HCT116 (cell line): ENCODE data around the gene SOBP. TPM values are rescaled to one million over a fixed set of nuclear protein-coding genes. Genes with fewer than 3 reads are reported as not detected.

Source experiments
- ATAC-seq: fragments of 200-7000 bp; cut with Tn5 transposase; 2 replicates; pipeline ENCODE4 v1.9.1; 2020; ENCODE audit warnings: mild to moderate bottlenecking, moderate library complexity
- BruUV-seq: library from RNA; stranded (reverse); fragments of 400-500 nt; replicated peaks from 2 replicates; lab custom pipeline; 2021; lab: Mats Ljungman, UMichigan
- CTCF ChIA-PET: fragments of 300-600 bp; sonication (Branson Sonifier 250); formaldehyde crosslinking; loops from one replicate; lab custom pipeline; 2021; ENCODE audit warnings: antibody characterized with exemption; lab: Charles Lee
- POLR2A ChIA-PET: fragments of 300-600, 350-600 bp; sonication (Branson Sonifier 250); formaldehyde crosslinking; loops from one replicate; lab custom pipeline; 2021; ENCODE audit warnings: antibody characterized with exemption; lab: Charles Lee
- RAD21 ChIA-PET, 2 experiments: fragments of 300-600 bp; sonication (Branson Sonifier 250); formaldehyde crosslinking; loops; one replicate each; lab custom pipeline; 2023; ENCODE audit warnings: low total read pairs in 2 of 2; ENCODE audit not compliant: uncharacterized antibody in 2 of 2, unreplicated experiment in 2 of 2, low non-redundant PET in 1 of 2; lab: Charles Lee
- DNase-seq: peaks from one replicate; pipeline ENCODE4 v3.0.0-alpha.2; 2010; ENCODE audit warnings: low read depth, low spot score
- H2AFZ ChIP-seq: fragments of 200-600 bp; shearing (Covaris generic), sonication (generic); 2 replicates; pipeline ENCODE4 v1.6.1; 2017; ENCODE audit warnings: low read depth, mixed run types, mixed read lengths, antibody characterized with exemption, low read length; ENCODE audit not compliant: poor library complexity, severe bottlenecking
- H3K27ac ChIP-seq: 2 replicates; pipeline ENCODE4 v1.5.1; 2012; ENCODE audit warnings: low read depth, low read length
- H3K27me3 ChIP-seq: fragments of 200-600 bp; sonication (generic); 2 replicates; pipeline ENCODE4 v1.6.1; 2016; ENCODE audit warnings: mixed run types, low read length, mixed read lengths; ENCODE audit not compliant: insufficient read depth
- H3K36me3 ChIP-seq, 2 experiments: fragments of 200-500 bp in 1 of 2; fragments of 200-600 bp in 1 of 2; sonication (Bioruptor generic) in 1 of 2; sonication (generic) in 1 of 2; 2 replicates each; pipeline versions ENCODE4 v1.5.1 to v1.6.1; 2014 to 2016; ENCODE audit warnings: low read length in 2 of 2, inconsistent platforms in 1 of 2, mixed read lengths in 1 of 2, mixed run types in 1 of 2; ENCODE audit not compliant: insufficient read depth in 2 of 2, control insufficient read depth in 1 of 2
- H3K4me1 ChIP-seq, 2 experiments: fragments of 200-600 bp in 1 of 2; sonication (generic) in 1 of 2; 2 replicates each; pipeline versions ENCODE4 v1.5.1 to v1.6.1; 2012 to 2017; ENCODE audit warnings: low read length in 2 of 2, inconsistent platforms in 1 of 2, mild to moderate bottlenecking in 1 of 2, mixed read lengths in 1 of 2, mixed run types in 1 of 2, moderate library complexity in 1 of 2; ENCODE audit not compliant: insufficient read depth in 2 of 2, control insufficient read depth in 1 of 2
- H3K4me2 ChIP-seq: fragments of 200-600 bp; sonication (generic); 2 replicates; pipeline ENCODE4 v1.6.1; 2017; ENCODE audit warnings: mixed run types, low read length, mixed read lengths
- H3K4me3 ChIP-seq, 2 experiments: fragments of 200-600 bp in 1 of 2; sonication (generic) in 1 of 2; replicated peaks in 1 of 2; 2 replicates each; pipeline ENCODE4 v1.5.1; 2011 to 2016; ENCODE audit warnings: low read length in 2 of 2, control low read depth in 1 of 2, low read depth in 1 of 2, mild to moderate bottlenecking in 1 of 2, mixed read lengths in 1 of 2, mixed run types in 1 of 2
- H3K79me2 ChIP-seq: fragments of 200-600 bp; sonication (generic); 2 replicates; pipeline ENCODE4 v1.6.1; 2017; ENCODE audit warnings: mild to moderate bottlenecking, mixed run types, low read length, moderate library complexity, mixed read lengths; ENCODE audit not compliant: insufficient read depth
- H3K9ac ChIP-seq: fragments of 200-600 bp; sonication (generic); 2 replicates; pipeline ENCODE4 v1.6.1; 2016; ENCODE audit warnings: low read length, mixed read lengths
- H3K9me2 ChIP-seq: fragments of 200-600 bp; sonication (generic), shearing (Covaris generic); 2 replicates; pipeline ENCODE4 v1.6.1; 2017; ENCODE audit warnings: mixed run types, mild to moderate bottlenecking, moderate library complexity; ENCODE audit not compliant: insufficient read depth
- H3K9me3 ChIP-seq, 2 experiments: fragments of 200-500 bp in 1 of 2; fragments of 200-600 bp in 1 of 2; sonication (Bioruptor generic) in 1 of 2; sonication (generic) in 1 of 2; 2 replicates each; pipeline ENCODE4 v1.6.1; 2014 to 2017; ENCODE audit warnings: low read length in 2 of 2, mixed read lengths in 2 of 2, inconsistent platforms in 1 of 2, low read depth in 1 of 2, mild to moderate bottlenecking in 1 of 2, mixed run types in 1 of 2, moderate library complexity in 1 of 2; ENCODE audit not compliant: control insufficient read depth in 1 of 2, insufficient read depth in 1 of 2
- H4K20me1 ChIP-seq: fragments of 200-600 bp; sonication (generic), shearing (Covaris generic); 2 replicates; pipeline ENCODE4 v1.6.1; 2017; ENCODE audit warnings: mixed run types, mild to moderate bottlenecking, moderate library complexity; ENCODE audit not compliant: insufficient read depth
- CBX3 ChIP-seq: IDR thresholded peaks from 2 replicates; pipeline ENCODE4 v1.6.1; 2012; ENCODE audit warnings: low read depth
- CTCF ChIP-seq, 3 experiments: fragments of 200-600 bp in 1 of 3; sonication (generic) in 1 of 3; IDR thresholded peaks in 2 of 3; conservative IDR thresholded peaks in 1 of 3; 2 replicates each; pipeline ENCODE4 v1.5.1; 2012 to 2017; ENCODE audit warnings: low read depth in 2 of 3, low read length in 2 of 3, antibody characterized with exemption in 1 of 3, borderline replicate concordance in 1 of 3, control low read depth in 1 of 3, mild to moderate bottlenecking in 1 of 3, mixed read lengths in 1 of 3, mixed run types in 1 of 3, moderate library complexity in 1 of 3; ENCODE audit not compliant: insufficient read depth in 1 of 3
- EGR1 ChIP-seq: IDR thresholded peaks from 2 replicates; pipeline ENCODE4 v1.6.1; 2012; ENCODE audit warnings: low read depth
- EZH2phosphoT487 ChIP-seq: fragments of 200-600 bp; IDR thresholded peaks from 2 replicates; pipeline ENCODE4 v1.6.1; 2018; ENCODE audit warnings: antibody characterized with exemption, borderline replicate concordance
- JUND ChIP-seq: IDR thresholded peaks from 2 replicates; pipeline ENCODE4 v1.6.1; 2012
- POLR2A ChIP-seq: IDR thresholded peaks from 2 replicates; pipeline ENCODE4 v1.7.0; 2011; ENCODE audit warnings: borderline replicate concordance; ENCODE audit not compliant: insufficient read depth, insufficient read length; ENCODE audit errors: extremely low read depth
- POLR2AphosphoS5 ChIP-seq: IDR thresholded peaks from 2 replicates; pipeline ENCODE4 v1.6.1; 2011; ENCODE audit warnings: mild to moderate bottlenecking, low read depth, low read length, moderate library complexity
- SIN3A ChIP-seq: IDR thresholded peaks from 2 replicates; pipeline ENCODE4 v1.6.1; 2012; ENCODE audit warnings: low read depth
- SRF ChIP-seq: IDR thresholded peaks from 2 replicates; pipeline ENCODE4 v1.6.1; 2012; ENCODE audit warnings: low read depth
- intact Hi-C: fragments of 100-400 bp; cut with micrococcal nuclease; formaldehyde crosslinking; loops from 2 replicates; pipeline ENCODE4 v1.10.0; 2022
- total RNA-seq: library from RNA; stranded (reverse); gene quantifications from one replicate; pipeline ENCODE4 v1.2.1, GENCODE V29; 2021; ENCODE audit not compliant: unreplicated experiment
- TF ChIP-seq, protein P1 (sequence below): IDR thresholded peaks from 2 replicates; pipeline ENCODE4 v1.6.1; 2012

Gene SOBP
- total RNA-seq, 1 experiment from 2014 or later: 2.6 TPM

DNA sequence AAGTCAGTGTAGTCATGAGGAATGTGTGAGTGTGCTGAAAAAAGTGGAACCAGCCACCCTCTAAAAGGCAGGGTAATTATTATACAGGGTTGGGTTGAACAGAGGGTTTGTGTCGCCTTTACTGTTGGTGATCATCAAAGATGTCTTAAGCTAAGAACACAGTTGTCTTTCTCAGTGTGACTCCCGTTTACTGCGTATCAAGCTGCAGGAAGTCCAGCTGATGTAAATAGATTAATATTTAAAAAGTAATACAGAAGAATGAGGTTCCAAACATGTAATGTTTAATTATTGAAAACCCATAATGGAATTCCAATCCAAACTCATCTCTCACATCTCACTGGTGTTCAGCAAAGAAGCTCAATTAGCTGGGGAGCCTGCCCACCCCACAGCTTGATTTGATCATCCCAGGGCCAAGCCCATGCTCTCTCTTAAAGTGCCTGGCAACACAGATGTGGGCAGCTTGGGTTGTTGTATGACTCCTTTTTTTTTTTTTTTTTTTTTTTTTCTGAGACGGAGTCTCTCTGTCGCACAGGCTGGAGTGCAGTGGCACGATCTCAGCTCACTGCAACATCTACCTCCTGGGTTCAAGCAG, 127.5 kb downstream of the SOBP start:
- intact Hi-C loops: no loop called here
- no peaks in the 10 kb centered on the region for H3K27me3 ChIP-seq
- no peak overlapping the region for H3K4me2 ChIP-seq
- TF ChIP-seq CBX3: no peak
- TF ChIP-seq, protein P1, sequence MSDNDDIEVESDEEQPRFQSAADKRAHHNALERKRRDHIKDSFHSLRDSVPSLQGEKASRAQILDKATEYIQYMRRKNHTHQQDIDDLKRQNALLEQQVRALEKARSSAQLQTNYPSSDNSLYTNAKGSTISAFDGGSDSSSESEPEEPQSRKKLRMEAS: no peak
- TF ChIP-seq CTCF (IDR thresholded peaks at IDR 0.05 in 2 of 3, conservative IDR thresholded peaks at IDR 0.05 in 1 of 3; ENCODE audit: borderline replicate concordance in 1 of 3, insufficient read depth in 1 of 3, low read depth in 2 of 3, low read length in 2 of 3): no peak
- TF ChIP-seq EZH2phosphoT487: no peak
- no peak for TF ChIP-seq EGR1
- no peak for TF ChIP-seq POLR2A
- no peak for TF ChIP-seq SIN3A
- no peaks in the 10 kb centered on the region for H3K79me2 ChIP-seq
- DNase-seq (no peak), ATAC-seq (no peak)
- no peaks in the 10 kb centered on the region for H3K9me3 ChIP-seq
- CTCF ChIA-PET: interaction anchor here (0.7 kb wide), 1 partner anchor 24 kb away, joined by 4 read pairs; no protein-coding TSS in a partner anchor
- no peaks in the 10 kb centered on the region for H3K4me1 ChIP-seq
- no peak overlapping the region for H3K9ac ChIP-seq
- no peak overlapping the region for H3K27ac ChIP-seq
- H2AFZ ChIP-seq: no peak overlapping the region
- H3K9me2 ChIP-seq: no peaks in the 10 kb centered on the region
- H4K20me1 ChIP-seq: no peaks in the 10 kb centered on the region
- H3K4me3 ChIP-seq: no peak overlapping the region
- POLR2A ChIA-PET: interaction anchor here (0.8 kb wide), 1 partner anchor 23 kb away, joined by 3 read pairs; no protein-coding TSS in a partner anchor
- H3K36me3 ChIP-seq: no peaks in the 10 kb centered on the region
- RAD21 ChIA-PET: no interaction called here
- BruUV-seq: no TSS peak

GRCh38 chr6:107618672-107619071, 128.8 kb downstream of the SOBP start:
- DNase-seq: no peak
- peaks cover 0 to under 1% of the 10 kb centered on the region in 2 experiments; a peak in 1 of 4 replicates for H3K4me1 ChIP-seq
- H4K20me1 ChIP-seq: no peaks in the 10 kb centered on the region
- POLR2A ChIA-PET: no interaction called here
- H3K4me2 ChIP-seq: no peak overlapping the region
- no peaks in the 10 kb centered on the region for H3K27me3 ChIP-seq
- no peaks in the 10 kb centered on the region for H3K79me2 ChIP-seq
- no peaks in the 10 kb centered on the region for H3K9me2 ChIP-seq
- ATAC-seq: no peak
- no peak overlapping the region for H2AFZ ChIP-seq
- H3K36me3 ChIP-seq: no peaks in the 10 kb centered on the region
- no TSS peak for BruUV-seq
- H3K9me3 ChIP-seq: no peaks in the 10 kb centered on the region
- intact Hi-C loops: no loop called here
- RAD21 ChIA-PET: no interaction called here
- CTCF ChIA-PET: no interaction called here
- H3K9ac ChIP-seq: no peak overlapping the region
- H3K27ac ChIP-seq: no peak overlapping the region
- H3K4me3 ChIP-seq: no peak overlapping the region
- TF ChIP-seq, protein P1: no peak
- TF ChIP-seq SRF: no peak
- no peak for TF ChIP-seq JUND
- no peak for TF ChIP-seq POLR2AphosphoS5
